ENCODE results near the gene TRIM62. TPM values are rescaled to one million over a fixed set of nuclear protein-coding genes. Genes with fewer than 3 reads are reported as not detected.
A peak's percentile ranks its signal among the peaks of the same experiment; 100 is the strongest.

The TRIM62 gene
- total RNA-seq, 1 donor from 2014 or later, result 10.8 TPM

DNA sequence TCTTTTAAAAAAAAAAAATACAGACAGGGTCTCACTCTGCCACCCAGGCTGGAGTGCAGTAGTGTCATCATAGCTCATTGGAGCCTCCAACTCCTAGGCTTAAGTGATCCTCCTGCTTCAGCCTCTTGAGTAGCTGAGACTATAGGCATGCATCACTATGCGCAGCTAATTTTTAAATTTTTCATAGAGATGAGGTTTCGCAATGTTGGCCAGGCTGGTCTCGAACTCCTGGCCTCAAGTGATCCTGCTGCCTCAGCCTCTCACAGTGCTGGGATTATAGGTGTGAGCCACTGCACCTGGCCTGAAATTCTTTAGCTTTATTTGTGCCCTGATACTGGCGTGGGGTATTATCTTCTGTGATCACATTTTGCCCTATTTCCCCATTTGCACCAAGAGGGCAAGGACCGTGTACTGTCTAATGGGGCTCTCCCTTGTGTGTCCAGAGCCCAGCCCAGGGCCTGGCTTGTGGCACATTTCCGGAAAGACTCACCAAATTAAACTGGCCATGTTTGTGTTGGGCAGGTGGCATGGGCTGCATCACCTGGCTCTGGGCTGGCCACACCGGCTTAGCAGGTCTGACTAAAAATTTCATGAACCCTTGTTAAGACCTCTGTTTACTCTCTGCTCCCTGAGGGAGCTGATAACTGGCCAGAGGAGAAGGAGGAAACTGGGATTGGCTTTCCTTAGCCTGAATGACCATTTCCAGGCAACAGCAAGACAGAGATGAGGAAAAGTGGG, 32.2 kb downstream of the TRIM62 start:
- Histone ChIP-seq H3K79me2 (ENCODE audit: insufficient read depth, low read length) (no peaks in the 10 kb centered on the region), H3K9me3 (ENCODE audit: insufficient read depth, low read depth, low read length) (no peaks in the 10 kb centered on the region), H4K20me1 (ENCODE audit: insufficient read depth, low read length) (no peaks in the 10 kb centered on the region), H3K4me1 (ENCODE audit: insufficient read depth, low read length) (peaks cover 12% of the 10 kb centered on the region), H2AFZ (ENCODE audit: low read depth, low read length) (no peak overlapping the region), H3K9ac (ENCODE audit: low read length) (no peak overlapping the region), H3K36me3 (ENCODE audit: insufficient read depth, low read length) (peaks cover 5% of the 10 kb centered on the region), H3K27me3 (ENCODE audit: insufficient read depth, low read length) (no peaks in the 10 kb centered on the region), H3K4me2 (ENCODE audit: low read length) (no peak overlapping the region), H3K27ac (ENCODE audit: low read depth, low read length) (no peak overlapping the region), H3K4me3 (ENCODE audit: insufficient read depth, low read depth, low read length) (no peak overlapping the region)
- Mint-ChIP-seq H3K4me1 (ENCODE audit: low read depth, unreplicated experiment) (peaks cover 30% of the 10 kb centered on the region), H3K9me3 (ENCODE audit: unreplicated experiment) (no peaks in the 10 kb centered on the region), H3K27me3 (ENCODE audit: low read depth, unreplicated experiment) (no peaks in the 10 kb centered on the region), H3K27ac (ENCODE audit: unreplicated experiment) (no peak overlapping the region), H3K4me3 (ENCODE audit: unreplicated experiment) (no peak overlapping the region), H3K36me3 (ENCODE audit: low read depth, unreplicated experiment) (peaks cover 25% of the 10 kb centered on the region)
- no peak for DNase-seq (ENCODE audit: low read depth)
- no peak for FAIRE-seq
- TF ChIP-seq EZH2 (IDR thresholded peaks at IDR 0.05; ENCODE audit: insufficient read depth, low read length) (no peak), CTCF (IDR thresholded peaks at IDR 0.05; ENCODE audit: insufficient read depth, low read depth, low read length) (no peak)

DNA sequence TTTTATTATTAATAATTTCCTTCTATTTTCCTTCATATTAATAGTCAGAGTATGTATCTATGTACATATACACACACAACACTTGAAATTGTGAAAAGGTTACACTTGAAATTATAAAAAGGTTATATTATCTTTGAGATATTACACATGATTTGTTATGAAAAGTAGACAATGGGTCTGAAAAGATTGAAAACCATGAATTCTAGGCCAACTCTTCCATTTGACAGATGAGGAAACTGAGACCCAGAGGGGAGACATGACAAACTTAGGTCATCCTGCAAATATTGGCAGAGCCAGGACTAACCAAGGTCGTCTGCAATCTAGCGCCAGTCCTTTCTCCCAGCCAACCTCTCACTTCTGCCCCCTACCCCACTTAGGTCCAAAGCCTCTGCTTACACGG, 33.2 kb downstream of the TRIM62 start:
- H3K27me3 ChIP-seq (ENCODE audit: insufficient read depth, low read length), result no peaks in the 10 kb centered on the region
- DNase-seq (ENCODE audit: low read depth) (no peak), FAIRE-seq (no peak)
- H3K4me1 ChIP-seq (ENCODE audit: insufficient read depth, low read length), result peaks cover 12% of the 10 kb centered on the region
- H3K27ac ChIP-seq (ENCODE audit: low read depth, low read length), result no peak overlapping the region
- no peaks in the 10 kb centered on the region for H4K20me1 ChIP-seq (ENCODE audit: insufficient read depth, low read length)
- Mint-ChIP-seq H3K4me1 (ENCODE audit: low read depth, unreplicated experiment) (peaks cover 30% of the 10 kb centered on the region), H3K27me3 (ENCODE audit: low read depth, unreplicated experiment) (no peaks in the 10 kb centered on the region), H3K36me3 (ENCODE audit: low read depth, unreplicated experiment) (peaks cover 22% of the 10 kb centered on the region), H3K9me3 (ENCODE audit: unreplicated experiment) (no peaks in the 10 kb centered on the region), H3K4me3 (ENCODE audit: unreplicated experiment) (no peak overlapping the region), H3K27ac (ENCODE audit: unreplicated experiment) (no peak overlapping the region)
- peaks cover 5% of the 10 kb centered on the region for H3K36me3 ChIP-seq (ENCODE audit: insufficient read depth, low read length)
- no peak overlapping the region for H3K4me3 ChIP-seq (ENCODE audit: insufficient read depth, low read depth, low read length)
- no peaks in the 10 kb centered on the region for H3K9me3 ChIP-seq (ENCODE audit: insufficient read depth, low read depth, low read length)
- no peak for TF ChIP-seq CTCF (IDR thresholded peaks at IDR 0.05; ENCODE audit: insufficient read depth, low read depth, low read length)
- no peak for TF ChIP-seq EZH2 (IDR thresholded peaks at IDR 0.05; ENCODE audit: insufficient read depth, low read length)
- H3K4me2 ChIP-seq (ENCODE audit: low read length), result no peak overlapping the region
- no peak overlapping the region for H3K9ac ChIP-seq (ENCODE audit: low read length)
- H2AFZ ChIP-seq (ENCODE audit: low read depth, low read length), result no peak overlapping the region
- no peaks in the 10 kb centered on the region for H3K79me2 ChIP-seq (ENCODE audit: insufficient read depth, low read length)

- Mint-ChIP-seq H3K4me1 (ENCODE audit: low read depth, unreplicated experiment) (peaks cover 31% of the 10 kb centered on the region), H3K4me3 (ENCODE audit: unreplicated experiment) (no peak overlapping the region), H3K27me3 (ENCODE audit: low read depth, unreplicated experiment) (peaks cover 2% of the 10 kb centered on the region), H3K36me3 (ENCODE audit: low read depth, unreplicated experiment) (peaks cover 27% of the 10 kb centered on the region), H3K9me3 (ENCODE audit: unreplicated experiment) (no peaks in the 10 kb centered on the region), H3K27ac (ENCODE audit: unreplicated experiment) (no peak overlapping the region)
- no peaks in the 10 kb centered on the region for H3K9me3 ChIP-seq (ENCODE audit: insufficient read depth, low read depth, low read length)
- H3K27me3 ChIP-seq (ENCODE audit: insufficient read depth, low read length), result no peaks in the 10 kb centered on the region
- H3K9ac ChIP-seq (ENCODE audit: low read length), result no peak overlapping the region
- H3K79me2 ChIP-seq (ENCODE audit: insufficient read depth, low read length), result no peaks in the 10 kb centered on the region
- no peaks in the 10 kb centered on the region for H4K20me1 ChIP-seq (ENCODE audit: insufficient read depth, low read length)
- H3K4me1 ChIP-seq (ENCODE audit: insufficient read depth, low read length), result peaks cover 13% of the 10 kb centered on the region
- H3K4me2 ChIP-seq (ENCODE audit: low read length), result no peak overlapping the region
- H3K36me3 ChIP-seq (ENCODE audit: insufficient read depth, low read length), result peaks cover 5% of the 10 kb centered on the region
- no peak for DNase-seq (ENCODE audit: low read depth)
- TF ChIP-seq EZH2 (IDR thresholded peaks at IDR 0.05; ENCODE audit: insufficient read depth, low read length) (no peak), CTCF (IDR thresholded peaks at IDR 0.05; ENCODE audit: insufficient read depth, low read depth, low read length) (peak; percentile 49)
- no peak for FAIRE-seq
- H3K4me3 ChIP-seq (ENCODE audit: insufficient read depth, low read depth, low read length), result no peak overlapping the region
- no peak overlapping the region for H3K27ac ChIP-seq (ENCODE audit: low read depth, low read length)
- H2AFZ ChIP-seq (ENCODE audit: low read depth, low read length), result no peak overlapping the region
Measured at GRCh38 chr1:33147997-33148314, 33.9 kb downstream of the TRIM62 start.

Data from astrocyte (in vitro differentiated cells and primary cell).